ENCODE measurements around the gene GET4.
"Not testable (repeated sequence)": the region's sequence is repeated elsewhere in the genome, so short reads cannot be mapped to it uniquely, and the experiment has no call there.

GRCh38 chr7:943793-944192 is 67.4 kb downstream of the GET4 start:
- TF ChIP-seq POLR2AphosphoS5 (IDR thresholded peaks at IDR 0.05; ENCODE audit: insufficient read depth in 1 of 2, low read depth in 1 of 2); CTCF (IDR thresholded peaks at IDR 0.05): not testable (repeated sequence)
